Progenitor cell of endocrine pancreas (in vitro differentiated cells): Measurements from ENCODE around the gene CNTNAP2. TPM values are rescaled to one million over a fixed set of nuclear protein-coding genes. Genes with fewer than 3 reads are reported as not detected.

ENCODE experiments used
- DNase-seq: peaks from one replicate; pipeline ENCODE4 v3.0.0; 2021; ENCODE audit warnings: low spot score; ENCODE audit not compliant: unreplicated experiment
- H3K27ac Mint-ChIP-seq: 2 replicates; pipeline ENCODE4 v1.8.0; 2021; ENCODE audit warnings: mild to moderate bottlenecking, moderate library complexity, mixed read lengths
- H3K27me3 Mint-ChIP-seq: 2 replicates; pipeline ENCODE4 v1.8.0; 2021; ENCODE audit warnings: mixed read lengths
- H3K36me3 Mint-ChIP-seq: 2 replicates; pipeline ENCODE4 v1.8.0; 2022; ENCODE audit warnings: mixed read lengths; ENCODE audit not compliant: insufficient read depth
- H3K4me1 Mint-ChIP-seq: 2 replicates; pipeline ENCODE4 v1.8.0; 2021; ENCODE audit warnings: low read depth, mixed read lengths
- H3K4me3 Mint-ChIP-seq: 2 replicates; pipeline ENCODE4 v1.8.0; 2021; ENCODE audit warnings: low read depth, mild to moderate bottlenecking, moderate library complexity, mixed read lengths
- H3K9me3 Mint-ChIP-seq: 2 replicates; pipeline ENCODE4 v1.8.0; 2021; ENCODE audit warnings: low read depth, mixed read lengths
- total RNA-seq: library from RNA; stranded (reverse); gene quantifications from 2 replicates; pipeline ENCODE4 v1.2.1, GENCODE V29; 2021
- TF ChIP-seq, protein P1 (sequence below): fragments of 200-600 bp; sonication (generic); IDR thresholded peaks from one replicate; pipeline ENCODE4 v1.5.0; 2021; ENCODE audit warnings: antibody characterized with exemption, mild to moderate bottlenecking; ENCODE audit not compliant: unreplicated experiment

CNTNAP2 gene
- total RNA-seq, 1 donor from 2014 or later = 6.5 TPM

DNA sequence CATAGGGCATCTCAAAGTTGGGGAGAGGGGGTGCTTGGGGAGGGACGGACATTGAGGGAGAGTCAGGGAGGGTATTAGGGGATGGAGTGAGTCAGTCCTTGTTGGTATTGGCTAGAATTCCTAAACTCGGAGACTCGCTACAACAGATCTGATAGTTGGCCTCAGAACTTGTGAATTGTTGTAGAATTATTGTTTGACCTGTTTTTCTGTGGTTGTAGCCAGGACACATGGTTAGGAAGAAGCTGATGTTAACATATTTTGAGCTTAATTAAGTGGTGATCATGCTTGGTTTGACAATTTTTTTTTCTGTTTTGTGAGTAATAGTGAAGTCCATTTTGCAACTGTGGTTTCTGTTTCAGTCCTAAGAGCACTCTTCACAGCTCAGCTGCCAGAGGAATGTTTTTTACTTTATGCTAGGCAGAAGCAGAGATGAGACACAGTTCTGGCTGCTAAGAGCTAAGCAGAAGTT is 1283.7 kb downstream of the CNTNAP2 start:
- Mint-ChIP-seq H3K4me3 (no peak overlapping the region), H3K27me3 (no peaks in the 10 kb centered on the region), H3K27ac (no peak overlapping the region), H3K36me3 (no peaks in the 10 kb centered on the region), H3K4me1 (no peaks in the 10 kb centered on the region), H3K9me3 (no peaks in the 10 kb centered on the region)
- TF ChIP-seq, protein P1, sequence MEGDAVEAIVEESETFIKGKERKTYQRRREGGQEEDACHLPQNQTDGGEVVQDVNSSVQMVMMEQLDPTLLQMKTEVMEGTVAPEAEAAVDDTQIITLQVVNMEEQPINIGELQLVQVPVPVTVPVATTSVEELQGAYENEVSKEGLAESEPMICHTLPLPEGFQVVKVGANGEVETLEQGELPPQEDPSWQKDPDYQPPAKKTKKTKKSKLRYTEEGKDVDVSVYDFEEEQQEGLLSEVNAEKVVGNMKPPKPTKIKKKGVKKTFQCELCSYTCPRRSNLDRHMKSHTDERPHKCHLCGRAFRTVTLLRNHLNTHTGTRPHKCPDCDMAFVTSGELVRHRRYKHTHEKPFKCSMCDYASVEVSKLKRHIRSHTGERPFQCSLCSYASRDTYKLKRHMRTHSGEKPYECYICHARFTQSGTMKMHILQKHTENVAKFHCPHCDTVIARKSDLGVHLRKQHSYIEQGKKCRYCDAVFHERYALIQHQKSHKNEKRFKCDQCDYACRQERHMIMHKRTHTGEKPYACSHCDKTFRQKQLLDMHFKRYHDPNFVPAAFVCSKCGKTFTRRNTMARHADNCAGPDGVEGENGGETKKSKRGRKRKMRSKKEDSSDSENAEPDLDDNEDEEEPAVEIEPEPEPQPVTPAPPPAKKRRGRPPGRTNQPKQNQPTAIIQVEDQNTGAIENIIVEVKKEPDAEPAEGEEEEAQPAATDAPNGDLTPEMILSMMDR = no peak
- no peak for DNase-seq

DNA sequence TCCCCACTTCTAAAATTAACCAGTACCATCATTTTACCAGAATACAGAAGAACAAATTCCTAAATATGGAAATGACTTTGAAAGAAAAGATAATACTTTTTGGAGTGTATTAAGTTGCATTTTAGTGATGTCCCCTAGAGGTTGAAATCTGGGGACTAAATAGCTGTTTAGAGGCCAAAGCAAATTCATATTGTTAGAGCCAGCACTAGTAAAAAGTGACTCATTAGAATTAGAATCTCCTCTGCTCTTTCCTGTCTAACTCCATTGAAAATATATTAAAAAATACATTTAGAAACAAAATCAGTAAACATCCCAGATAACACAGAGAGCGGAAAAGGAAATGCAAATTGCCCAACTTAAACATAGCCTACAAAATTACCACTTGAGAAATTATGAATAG is 1284.3 kb downstream of the CNTNAP2 start:
- H3K27me3 Mint-ChIP-seq = no peaks in the 10 kb centered on the region
- DNase-seq = no peak
- TF ChIP-seq, protein P1 = no peak
- H3K4me1 Mint-ChIP-seq = no peaks in the 10 kb centered on the region
- H3K4me3 Mint-ChIP-seq = no peak overlapping the region
- H3K9me3 Mint-ChIP-seq = no peaks in the 10 kb centered on the region
- H3K27ac Mint-ChIP-seq = no peak overlapping the region
- H3K36me3 Mint-ChIP-seq = no peaks in the 10 kb centered on the region

DNA sequence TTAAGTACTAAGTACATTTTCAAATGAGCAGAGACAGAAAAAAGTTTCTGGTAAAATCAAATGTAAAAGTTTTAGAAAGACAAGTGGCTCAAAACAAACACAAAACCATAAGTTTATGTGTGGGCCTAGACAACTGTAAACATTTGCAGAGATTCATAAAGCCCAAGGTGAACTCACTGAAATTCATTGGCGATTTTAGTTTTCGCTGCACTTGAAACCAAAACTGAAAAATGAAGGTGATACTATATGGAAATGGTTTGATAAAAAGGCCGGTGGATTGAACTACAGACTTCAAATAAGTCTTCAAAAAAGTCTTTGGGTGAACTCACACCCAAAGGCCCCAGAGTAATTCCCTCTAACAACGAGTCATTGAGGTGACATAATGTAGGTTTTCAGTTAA is 1289.0 kb downstream of the CNTNAP2 start:
- H3K4me1 Mint-ChIP-seq = no peaks in the 10 kb centered on the region
- H3K27me3 Mint-ChIP-seq = no peaks in the 10 kb centered on the region
- H3K27ac Mint-ChIP-seq = no peak overlapping the region
- no peak for DNase-seq
- H3K36me3 Mint-ChIP-seq = no peaks in the 10 kb centered on the region
- TF ChIP-seq, protein P1 = no peak
- no peak overlapping the region for H3K4me3 Mint-ChIP-seq
- peaks cover 9% of the 10 kb centered on the region for H3K9me3 Mint-ChIP-seq

DNA sequence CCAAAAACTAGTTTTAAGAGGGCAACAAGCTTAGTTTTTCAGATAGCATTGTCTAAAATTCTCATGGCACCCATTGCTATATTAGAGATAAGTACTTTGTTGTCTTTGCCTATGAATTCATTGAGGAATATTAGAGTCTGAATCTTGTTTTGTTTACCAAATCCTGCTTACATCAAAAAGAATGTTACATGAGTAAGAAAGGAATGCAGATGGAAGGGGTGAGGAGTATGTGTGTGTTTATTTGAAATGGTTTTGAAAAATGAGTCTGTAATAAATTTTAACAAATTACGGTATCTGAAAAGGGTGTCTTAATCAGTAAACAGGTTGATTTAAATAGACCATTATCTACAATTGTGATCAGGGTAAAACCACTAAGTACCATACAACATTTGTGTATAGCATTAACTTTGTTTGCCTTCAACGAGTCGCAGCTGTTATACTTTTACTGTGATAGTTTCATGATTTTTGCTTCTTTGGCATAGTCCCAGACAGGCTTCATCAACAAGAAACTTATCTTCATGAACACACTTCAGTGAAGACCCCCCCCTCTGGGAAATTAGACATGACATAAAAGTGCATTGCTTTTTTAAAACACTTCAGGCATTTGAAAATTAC is 1290.0 kb downstream of the CNTNAP2 start:
- Mint-ChIP-seq H3K27me3 (no peaks in the 10 kb centered on the region), H3K4me1 (no peaks in the 10 kb centered on the region), H3K27ac (no peak overlapping the region), H3K9me3 (peaks cover 9% of the 10 kb centered on the region), H3K36me3 (no peaks in the 10 kb centered on the region), H3K4me3 (no peak overlapping the region)
- TF ChIP-seq, protein P1 = no peak
- no peak for DNase-seq

DNA sequence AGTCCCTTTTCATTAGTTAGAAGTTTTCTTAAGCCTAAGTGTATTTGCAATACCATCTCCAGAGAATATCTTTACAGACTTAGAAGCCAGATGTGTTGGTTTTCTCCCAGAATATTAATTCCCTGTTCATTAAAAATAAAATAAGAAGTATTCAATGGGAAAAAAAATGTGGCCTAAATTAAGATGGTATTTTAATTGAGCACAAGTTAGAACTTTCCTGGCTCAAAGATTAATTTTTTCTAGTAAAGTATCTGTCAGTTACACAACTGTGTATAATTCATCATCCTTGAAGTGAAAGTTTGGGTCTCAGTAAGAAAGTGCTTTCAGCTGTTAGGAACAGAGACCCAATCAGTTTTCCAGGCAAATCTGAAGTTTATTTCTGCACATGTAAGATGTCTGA is 1294.5 kb downstream of the CNTNAP2 start:
- Mint-ChIP-seq H3K27ac (no peak overlapping the region), H3K27me3 (peaks cover 6% of the 10 kb centered on the region)
- TF ChIP-seq, protein P1 = no peak

More for the DNA sequence above, 1294.5 kb downstream of the CNTNAP2 start:
- H3K4me1 Mint-ChIP-seq = peaks cover 6% of the 10 kb centered on the region
- no peaks in the 10 kb centered on the region for H3K36me3 Mint-ChIP-seq
- no peak for DNase-seq
- peaks cover 12% of the 10 kb centered on the region for H3K9me3 Mint-ChIP-seq
- H3K4me3 Mint-ChIP-seq = no peak overlapping the region
